GM12801 (cell line): Measurements from ENCODE around the gene MICALL1.

Experiments
- CTCF ChIP-seq: IDR thresholded peaks from one replicate; pipeline ENCODE4 v1.5.1; 2011; ENCODE audit warnings: control low read depth; ENCODE audit not compliant: insufficient read length; ENCODE audit errors: extremely low read depth

The MICALL1 gene

GRCh38 chr22:37926358-37926757 lies 20.3 kb downstream of the MICALL1 start:
- TF ChIP-seq CTCF: no peak

GRCh38 chr22:37926771-37927636 lies 20.9 kb downstream of the MICALL1 start:
- no peak for TF ChIP-seq CTCF

- no peak for TF ChIP-seq CTCF
Measured at GRCh38 chr22:37927637-37927936, 21.5 kb downstream of the MICALL1 start.

- no peak for TF ChIP-seq CTCF
Measured at GRCh38 chr22:37929390-37929789, 23.3 kb downstream of the MICALL1 start.

- no peak for TF ChIP-seq CTCF
Measured at GRCh38 chr22:37930270-37930951, 24.3 kb downstream of the MICALL1 start.

- TF ChIP-seq CTCF: no peak
Measured at GRCh38 chr22:37930952-37931440, 24.9 kb downstream of the MICALL1 start.

- TF ChIP-seq CTCF: no peak
Measured at GRCh38 chr22:37931893-37932389, 25.8 kb downstream of the MICALL1 start.
